ENCODE measurements around the gene PIK3R1. TPM values are rescaled to one million over a fixed set of nuclear protein-coding genes. Genes with fewer than 3 reads are reported as not detected.

PIK3R1 gene
- 100 to 1,000 TPM; 151 to 152 TPM for total RNA-seq
- polyA plus RNA-seq = 10 to 100 TPM; 92.6 to 98.3 TPM

- Histone ChIP-seq H3K27ac (ENCODE audit: low read depth, low read length) (peak within 1 kb of the TSS; percentile 80), H3K9me3 (ENCODE audit: control insufficient read depth in 1 of 2, low read length in 2 of 2) (no peaks in the 10 kb centered on the region), H3K36me3 (ENCODE audit: insufficient read depth, low read length) (peaks cover 2% of the 10 kb centered on the region), H3K4me3 (ENCODE audit: low read length in 2 of 2) (peak within 1 kb of the TSS; percentile 85 to 89), H3K27me3 (ENCODE audit: insufficient read depth, low read length) (no peaks in the 10 kb centered on the region), H3K4me1 (ENCODE audit: insufficient read depth, low read length) (peaks cover 43% of the 10 kb centered on the region)
- Mint-ChIP-seq H3K27me3 (no peaks in the 10 kb centered on the region), H3K9me3 (peaks cover 0 to 5% (median under 1%) of the 10 kb centered on the region in 8 donors), H3K36me3 (peaks cover 11 to 27% of the 10 kb centered on the region in 2 donors), H3K27ac (peak within 1 kb of the TSS; percentile 93 to 96 (median 95)), H3K4me3 (peak within 1 kb of the TSS; percentile 91 to 97 (median 94)), H3K4me1 (peaks cover 37 to 51% (median 46%) of the 10 kb centered on the region in 4 donors)
- intact Hi-C loops (cut with micrococcal nuclease) = loop anchor here (1.0 to 10.0 kb wide), 6 partner anchors 40 to 1149 kb away; partner anchors contain the start of genes AK6, RAD17 and TAF9
- POLR2A ChIA-PET (ENCODE audit: partially characterized antibody) = interaction anchor here (0.9 to 6.9 kb wide), 27 partner anchors 9 to 1211 kb away, joined by 3 to 73 read pairs (median 10); no protein-coding TSS in a partner anchor
- CTCF ChIA-PET (ENCODE audit: partially characterized antibody) = interaction anchor here (1.0 to 5.6 kb wide), 17 partner anchors 9 to 1057 kb away, joined by 3 to 58 read pairs (median 9); no protein-coding TSS in a partner anchor
- peak; percentile 91 to 94 (median 92) for DNase-seq
Observed at GRCh38 chr5:68215208-68215897, at the start of gene PIK3R1. PIK3R1 (plus strand) TSS chr5:68215756; CDS start chr5:68226676, 10,920 bp downstream.

GRCh38 chr5:68167195-68167651, 48.3 kb upstream of the PIK3R1 start:
- POLR2A ChIA-PET (ENCODE audit: partially characterized antibody) = no interaction called here
- H3K4me1 Mint-ChIP-seq = no peaks in the 10 kb centered on the region
- H3K27ac ChIP-seq (ENCODE audit: low read depth, low read length) = no peak overlapping the region
- H3K27me3 ChIP-seq (ENCODE audit: insufficient read depth, low read length) = no peaks in the 10 kb centered on the region
- no peak overlapping the region for H3K27ac Mint-ChIP-seq
- CTCF ChIA-PET (ENCODE audit: partially characterized antibody) = no interaction called here
- no peaks in the 10 kb centered on the region for H3K9me3 Mint-ChIP-seq
- intact Hi-C loops (cut with micrococcal nuclease) = no loop called here
- H3K4me3 Mint-ChIP-seq = no peak overlapping the region
- no peaks in the 10 kb centered on the region for H3K4me1 ChIP-seq (ENCODE audit: insufficient read depth, low read length)
- H3K9me3 ChIP-seq (ENCODE audit: control insufficient read depth in 1 of 2, low read length in 2 of 2) = no peaks in the 10 kb centered on the region
- DNase-seq = no peak
- H3K36me3 Mint-ChIP-seq = no peaks in the 10 kb centered on the region
- H3K27me3 Mint-ChIP-seq = no peaks in the 10 kb centered on the region
- no peaks in the 10 kb centered on the region for H3K36me3 ChIP-seq (ENCODE audit: insufficient read depth, low read length)
- no peak overlapping the region for H3K4me3 ChIP-seq (ENCODE audit: low read length in 2 of 2)

- DNase-seq = no peak
- no peaks in the 10 kb centered on the region for H3K36me3 Mint-ChIP-seq
- Histone ChIP-seq H3K9me3 (ENCODE audit: control insufficient read depth in 1 of 2, low read length in 2 of 2) (no peaks in the 10 kb centered on the region), H3K27me3 (ENCODE audit: insufficient read depth, low read length) (no peaks in the 10 kb centered on the region), H3K4me1 (ENCODE audit: insufficient read depth, low read length) (no peaks in the 10 kb centered on the region), H3K4me3 (ENCODE audit: low read length in 2 of 2) (no peak overlapping the region), H3K27ac (ENCODE audit: low read depth, low read length) (no peak overlapping the region), H3K36me3 (ENCODE audit: insufficient read depth, low read length) (no peaks in the 10 kb centered on the region)
- H3K4me1 Mint-ChIP-seq = no peaks in the 10 kb centered on the region
- CTCF ChIA-PET (ENCODE audit: partially characterized antibody) = no interaction called here
- no peaks in the 10 kb centered on the region for H3K27me3 Mint-ChIP-seq
- intact Hi-C loops (cut with micrococcal nuclease) = no loop called here
- H3K27ac Mint-ChIP-seq = no peak overlapping the region
- no peak overlapping the region for H3K4me3 Mint-ChIP-seq
- no peaks in the 10 kb centered on the region for H3K9me3 Mint-ChIP-seq
- POLR2A ChIA-PET (ENCODE audit: partially characterized antibody) = no interaction called here
Observed at GRCh38 chr5:68169903-68170302, 45.7 kb upstream of the PIK3R1 start.

GRCh38 chr5:68170826-68171558, 44.6 kb upstream of the PIK3R1 start:
- POLR2A ChIA-PET (ENCODE audit: partially characterized antibody) = no interaction called here
- Histone ChIP-seq H3K4me1 (ENCODE audit: insufficient read depth, low read length) (no peaks in the 10 kb centered on the region), H3K9me3 (ENCODE audit: control insufficient read depth in 1 of 2, low read length in 2 of 2) (no peaks in the 10 kb centered on the region), H3K36me3 (ENCODE audit: insufficient read depth, low read length) (no peaks in the 10 kb centered on the region), H3K4me3 (ENCODE audit: low read length in 2 of 2) (no peak overlapping the region), H3K27me3 (ENCODE audit: insufficient read depth, low read length) (no peaks in the 10 kb centered on the region), H3K27ac (ENCODE audit: low read depth, low read length) (no peak overlapping the region)
- no peaks in the 10 kb centered on the region for H3K4me1 Mint-ChIP-seq
- no peak overlapping the region for H3K27ac Mint-ChIP-seq
- intact Hi-C loops (cut with micrococcal nuclease) = no loop called here
- DNase-seq = no peak
- H3K27me3 Mint-ChIP-seq = no peaks in the 10 kb centered on the region
- no peaks in the 10 kb centered on the region for H3K9me3 Mint-ChIP-seq
- no peaks in the 10 kb centered on the region for H3K36me3 Mint-ChIP-seq
- H3K4me3 Mint-ChIP-seq = no peak overlapping the region
- CTCF ChIA-PET (ENCODE audit: partially characterized antibody) = no interaction called here

- Histone ChIP-seq H3K9me3 (ENCODE audit: control insufficient read depth in 1 of 2, low read length in 2 of 2) (no peaks in the 10 kb centered on the region), H3K4me1 (ENCODE audit: insufficient read depth, low read length) (no peaks in the 10 kb centered on the region), H3K27me3 (ENCODE audit: insufficient read depth, low read length) (no peaks in the 10 kb centered on the region), H3K27ac (ENCODE audit: low read depth, low read length) (no peak overlapping the region), H3K4me3 (ENCODE audit: low read length in 2 of 2) (no peak overlapping the region), H3K36me3 (ENCODE audit: insufficient read depth, low read length) (no peaks in the 10 kb centered on the region)
- ChIA-PET POLR2A (ENCODE audit: partially characterized antibody) (no interaction called here), CTCF (ENCODE audit: partially characterized antibody) (no interaction called here)
- Mint-ChIP-seq H3K27ac (no peak overlapping the region), H3K4me1 (no peaks in the 10 kb centered on the region), H3K9me3 (no peaks in the 10 kb centered on the region), H3K27me3 (no peaks in the 10 kb centered on the region), H3K36me3 (no peaks in the 10 kb centered on the region), H3K4me3 (no peak overlapping the region)
- DNase-seq = no peak
- intact Hi-C loops (cut with micrococcal nuclease) = no loop called here
Observed at GRCh38 chr5:68172314-68172713, 43.2 kb upstream of the PIK3R1 start.

- Histone ChIP-seq H3K4me1 (ENCODE audit: insufficient read depth, low read length) (no peaks in the 10 kb centered on the region), H3K4me3 (ENCODE audit: low read length in 2 of 2) (no peak overlapping the region), H3K36me3 (ENCODE audit: insufficient read depth, low read length) (no peaks in the 10 kb centered on the region), H3K9me3 (ENCODE audit: control insufficient read depth in 1 of 2, low read length in 2 of 2) (no peaks in the 10 kb centered on the region), H3K27me3 (ENCODE audit: insufficient read depth, low read length) (no peaks in the 10 kb centered on the region), H3K27ac (ENCODE audit: low read depth, low read length) (no peak overlapping the region)
- intact Hi-C loops (cut with micrococcal nuclease) = no loop called here
- ChIA-PET CTCF (ENCODE audit: partially characterized antibody) (no interaction called here), POLR2A (ENCODE audit: partially characterized antibody) (interaction anchor here (0.7 kb wide), 1 partner anchor 43 kb away, joined by 3 read pairs; the partner anchor contains the start of gene PIK3R1)
- Mint-ChIP-seq H3K36me3 (no peaks in the 10 kb centered on the region), H3K4me3 (no peak overlapping the region), H3K27me3 (no peaks in the 10 kb centered on the region), H3K4me1 (no peaks in the 10 kb centered on the region), H3K9me3 (peaks cover 0 to 3% (median 0%) of the 10 kb centered on the region in 8 donors), H3K27ac (no peak overlapping the region)
- DNase-seq = no peak
Observed at GRCh38 chr5:68173007-68173406, 42.5 kb upstream of the PIK3R1 start.

- CTCF ChIA-PET (ENCODE audit: partially characterized antibody) = no interaction called here
- Histone ChIP-seq H3K27me3 (ENCODE audit: insufficient read depth, low read length) (no peaks in the 10 kb centered on the region), H3K36me3 (ENCODE audit: insufficient read depth, low read length) (no peaks in the 10 kb centered on the region), H3K9me3 (ENCODE audit: control insufficient read depth in 1 of 2, low read length in 2 of 2) (no peaks in the 10 kb centered on the region), H3K27ac (ENCODE audit: low read depth, low read length) (no peak overlapping the region), H3K4me1 (ENCODE audit: insufficient read depth, low read length) (no peaks in the 10 kb centered on the region), H3K4me3 (ENCODE audit: low read length in 2 of 2) (no peak overlapping the region)
- peaks cover 0 to 3% (median 0%) of the 10 kb centered on the region in 8 donors for H3K9me3 Mint-ChIP-seq
- no peak for DNase-seq
- intact Hi-C loops (cut with micrococcal nuclease) = no loop called here
- H3K27me3 Mint-ChIP-seq = no peaks in the 10 kb centered on the region
- H3K36me3 Mint-ChIP-seq = no peaks in the 10 kb centered on the region
- peaks cover 0 to 2% (median 0%) of the 10 kb centered on the region in 4 donors for H3K4me1 Mint-ChIP-seq
- H3K4me3 Mint-ChIP-seq = no peak overlapping the region
- no peak overlapping the region for H3K27ac Mint-ChIP-seq
- POLR2A ChIA-PET (ENCODE audit: partially characterized antibody) = no interaction called here
Observed at GRCh38 chr5:68176253-68176652, 39.3 kb upstream of the PIK3R1 start.

Measured in CD4-positive, alpha-beta memory T cell (primary cell).